GM18858 (cell line): Measurements from ENCODE around the gene SLC13A3.

ENCODE experiments used
- ATAC-seq: cut with Tn5 transposase; IDR thresholded peaks from one replicate; pipeline ENCODE4 v1.9.1; 2021; ENCODE audit not compliant: unreplicated experiment

SLC13A3 gene

DNA sequence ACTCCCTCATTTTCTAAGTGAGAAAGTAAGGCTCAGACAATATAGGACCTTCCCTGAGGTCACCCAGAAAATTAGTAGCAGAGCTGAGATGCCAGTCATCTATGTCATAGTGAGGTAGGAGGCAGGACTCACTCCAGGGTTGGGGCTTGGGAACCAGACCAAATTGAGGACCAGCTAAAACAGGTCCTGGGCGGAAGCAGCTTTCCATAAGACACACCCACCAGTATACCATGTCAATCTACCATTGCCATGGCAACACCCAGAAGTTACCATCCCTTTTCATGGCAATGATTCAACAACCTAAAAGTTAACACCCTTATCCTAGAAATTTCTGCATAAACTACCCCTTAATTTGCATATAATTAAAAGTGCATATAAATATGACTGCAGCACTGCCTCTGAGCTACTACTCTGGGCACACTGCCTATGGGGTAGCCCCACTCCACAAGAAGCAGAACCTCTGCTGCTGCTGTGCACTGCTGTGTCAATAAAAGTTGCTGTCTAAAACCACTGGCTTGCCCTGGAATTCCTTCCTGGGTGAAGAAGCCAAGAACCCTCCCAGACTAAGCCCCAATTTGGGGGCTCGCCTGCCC, 70.5 kb downstream of the SLC13A3 start:
- ATAC-seq: no peak

DNA sequence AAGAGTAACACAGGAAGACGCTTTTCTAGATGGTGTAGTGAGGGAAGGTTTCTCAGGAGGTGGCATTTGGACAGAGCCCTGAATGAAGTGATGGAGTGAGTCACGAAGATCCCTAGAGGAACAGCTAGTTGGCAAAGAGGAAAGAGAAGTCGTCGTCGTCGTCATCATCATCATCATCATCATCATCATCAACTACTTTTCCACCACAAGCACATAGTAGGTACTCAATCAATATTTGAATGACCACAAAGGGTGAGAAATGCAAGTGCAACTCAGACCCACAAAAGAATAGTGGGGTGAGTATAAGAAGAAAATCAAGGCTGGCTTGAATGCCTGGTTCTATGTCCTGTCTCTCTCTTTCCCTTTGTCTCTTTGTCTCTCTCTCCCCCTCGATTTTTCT, 72.5 kb downstream of the SLC13A3 start:
- no peak for ATAC-seq

DNA sequence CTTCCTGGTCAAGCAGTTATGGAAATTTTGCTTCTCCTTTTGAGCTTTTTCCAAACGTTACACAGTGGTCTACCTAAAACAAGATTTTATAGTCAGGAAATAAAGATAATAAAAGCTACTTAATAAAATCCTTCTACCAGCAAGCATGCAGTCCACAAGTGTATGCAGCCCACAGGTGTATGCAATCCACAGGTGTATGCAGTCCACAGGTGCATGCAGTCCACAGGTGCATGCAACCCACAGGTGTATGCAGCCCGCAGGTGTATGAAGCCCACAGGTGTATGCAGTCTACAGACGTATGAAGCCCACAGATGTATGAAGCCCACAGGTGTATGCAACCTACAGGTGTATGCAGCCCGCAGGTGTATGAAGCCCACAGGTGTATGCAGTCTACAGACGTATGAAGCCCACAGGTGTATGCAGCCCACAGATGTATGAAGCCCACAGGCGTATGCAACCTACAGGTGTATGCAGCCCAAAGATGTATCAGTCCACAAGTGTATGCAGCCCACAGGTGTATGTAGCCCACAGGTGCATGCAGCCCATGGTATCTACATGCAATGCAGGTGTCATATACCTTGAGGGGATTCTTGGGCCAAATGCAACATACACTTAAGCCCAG, 74.4 kb downstream of the SLC13A3 start:
- ATAC-seq: no peak

GRCh38 chr20:46575937-46576461, 75.3 kb downstream of the SLC13A3 start:
- ATAC-seq: no peak

DNA sequence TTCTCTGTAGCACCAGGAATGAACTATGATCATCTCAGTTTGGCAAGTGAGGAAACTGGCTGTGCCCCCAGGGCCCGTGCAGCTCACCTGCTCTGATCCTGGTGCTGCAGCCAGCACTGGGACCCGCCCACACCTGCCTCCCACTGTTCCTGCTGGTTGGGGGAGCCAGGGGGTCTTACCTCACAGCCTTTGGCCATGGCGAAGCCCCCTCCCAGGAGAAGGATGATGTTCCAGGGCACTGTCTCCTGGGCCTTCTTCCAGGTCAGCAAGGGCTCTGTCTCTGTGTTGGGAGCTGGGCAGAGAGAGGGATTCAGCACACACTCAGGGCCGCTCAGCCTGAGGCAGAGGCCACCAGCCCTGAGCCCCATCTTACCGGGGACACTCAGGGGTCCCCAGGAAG, 75.9 kb downstream of the SLC13A3 start:
- ATAC-seq: no peak

- no peak for ATAC-seq
Observed at GRCh38 chr20:46573788-46574584, 77.3 kb downstream of the SLC13A3 start.

GRCh38 chr20:46573234-46573633, 78.0 kb downstream of the SLC13A3 start:
- ATAC-seq: no peak

DNA sequence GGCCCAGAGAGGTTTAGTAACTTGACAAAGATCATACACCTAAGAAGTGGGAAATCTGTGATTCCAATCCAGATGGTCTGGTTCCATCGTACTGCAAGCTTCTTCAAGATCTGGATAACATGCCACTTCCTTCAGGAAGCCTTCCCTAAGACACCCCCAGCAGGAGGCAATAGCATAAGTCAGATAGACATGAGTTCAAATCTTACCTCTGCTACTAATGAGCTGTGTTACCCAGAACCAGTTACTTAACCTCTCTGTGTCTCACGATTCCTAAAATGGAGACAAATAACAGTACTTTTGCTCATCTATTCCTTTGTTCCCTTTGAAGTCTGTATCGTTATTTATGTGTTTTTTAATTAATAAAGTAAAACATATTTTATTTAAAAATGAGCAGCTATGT, 78.5 kb downstream of the SLC13A3 start:
- ATAC-seq: no peak

GRCh38 chr20:46572153-46572552, 79.1 kb downstream of the SLC13A3 start:
- ATAC-seq: no peak

GRCh38 chr20:46571418-46571817, 79.8 kb downstream of the SLC13A3 start:
- no peak for ATAC-seq

- no peak for ATAC-seq
Observed at GRCh38 chr20:46570956-46571355, 80.3 kb downstream of the SLC13A3 start.

GRCh38 chr20:46569961-46570360, 81.3 kb downstream of the SLC13A3 start:
- no peak for ATAC-seq

- ATAC-seq: no peak
Observed at GRCh38 chr20:46568570-46569129, 82.6 kb downstream of the SLC13A3 start.

- ATAC-seq: no peak
Observed at GRCh38 chr20:46566125-46566524, 85.1 kb downstream of the SLC13A3 start.

DNA sequence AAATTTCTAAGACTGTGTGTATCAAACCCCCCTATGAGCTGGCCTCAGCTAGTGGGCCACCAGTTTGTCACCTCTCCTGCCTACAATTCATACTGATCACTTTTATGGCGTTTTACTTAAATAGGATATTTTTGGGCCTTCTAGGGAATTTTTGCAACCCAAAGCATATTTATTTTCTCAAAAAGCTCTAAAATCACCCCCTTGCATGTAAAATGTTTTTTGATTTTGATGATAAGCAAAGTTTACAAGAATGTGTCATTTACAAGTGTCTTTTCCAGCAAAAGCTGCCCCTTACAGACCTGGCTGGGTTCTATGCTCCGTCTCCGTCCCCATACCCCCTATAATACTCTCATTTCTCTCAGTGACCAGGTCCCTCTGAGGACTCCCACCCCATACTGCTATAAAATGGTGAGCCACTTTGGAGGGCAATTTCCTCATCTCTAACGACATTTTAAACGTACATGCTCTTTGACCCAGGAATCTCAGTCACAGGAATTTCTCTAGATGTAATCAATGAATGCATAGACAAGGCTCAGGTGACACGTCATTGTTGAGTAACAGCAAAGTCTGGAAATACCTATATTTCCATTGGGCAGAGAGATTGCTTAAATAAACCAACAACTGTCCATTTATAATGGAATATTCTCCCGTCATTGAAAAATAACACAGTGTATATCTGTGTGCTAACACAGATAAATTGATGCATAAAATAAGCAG, 86.9 kb downstream of the SLC13A3 start:
- ATAC-seq: no peak

DNA sequence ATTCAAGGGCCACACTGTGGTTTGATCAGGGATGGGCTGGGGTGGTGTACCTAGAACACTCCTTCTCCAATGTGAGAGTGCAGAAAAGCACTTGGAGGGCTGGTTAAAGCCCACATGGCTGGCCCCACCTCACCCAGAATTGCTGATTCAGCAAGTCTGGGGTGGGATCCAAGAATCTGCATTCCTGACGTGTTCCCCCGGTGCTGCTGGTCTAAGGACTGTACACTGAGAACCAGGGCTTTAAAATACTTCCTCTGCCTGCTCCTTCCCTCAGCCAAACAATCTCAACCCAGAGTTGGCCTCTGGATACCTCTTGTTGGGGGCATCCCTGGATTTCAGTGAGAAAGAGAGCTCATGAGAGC, 87.4 kb downstream of the SLC13A3 start:
- ATAC-seq: no peak

DNA sequence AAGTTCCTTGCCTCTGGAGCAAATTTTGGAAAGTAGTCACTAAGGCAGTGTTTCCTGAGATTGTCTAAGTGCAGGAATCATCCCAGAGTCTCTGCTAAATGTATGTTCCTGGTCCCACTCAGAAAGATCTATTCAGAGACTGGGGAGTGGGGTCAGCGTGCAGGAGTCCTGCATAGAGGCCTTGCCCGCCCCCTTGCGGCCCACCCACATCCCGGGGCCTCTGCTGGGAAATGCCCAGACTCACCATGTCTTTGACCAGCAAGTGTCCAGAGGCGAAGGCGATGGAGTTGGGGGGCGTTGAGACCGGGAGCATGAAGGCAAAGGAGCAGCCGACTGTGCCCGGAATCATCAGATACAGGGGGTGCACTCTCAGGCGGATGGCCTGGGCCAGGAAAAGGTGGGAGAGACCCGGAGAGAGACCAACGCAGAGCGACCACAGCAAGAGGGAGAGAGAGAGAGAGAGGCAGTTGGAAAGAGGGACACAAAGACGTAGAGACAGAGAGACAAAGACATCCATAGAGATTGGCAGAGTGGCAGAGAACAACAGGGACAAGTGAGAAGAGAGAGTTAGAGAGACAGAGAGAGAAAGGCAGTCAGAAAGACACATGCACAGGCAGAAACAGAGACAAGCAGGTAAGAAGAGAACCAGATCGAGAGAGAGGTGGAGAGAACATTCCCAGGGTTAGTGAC, 87.9 kb downstream of the SLC13A3 start:
- ATAC-seq: no peak

DNA sequence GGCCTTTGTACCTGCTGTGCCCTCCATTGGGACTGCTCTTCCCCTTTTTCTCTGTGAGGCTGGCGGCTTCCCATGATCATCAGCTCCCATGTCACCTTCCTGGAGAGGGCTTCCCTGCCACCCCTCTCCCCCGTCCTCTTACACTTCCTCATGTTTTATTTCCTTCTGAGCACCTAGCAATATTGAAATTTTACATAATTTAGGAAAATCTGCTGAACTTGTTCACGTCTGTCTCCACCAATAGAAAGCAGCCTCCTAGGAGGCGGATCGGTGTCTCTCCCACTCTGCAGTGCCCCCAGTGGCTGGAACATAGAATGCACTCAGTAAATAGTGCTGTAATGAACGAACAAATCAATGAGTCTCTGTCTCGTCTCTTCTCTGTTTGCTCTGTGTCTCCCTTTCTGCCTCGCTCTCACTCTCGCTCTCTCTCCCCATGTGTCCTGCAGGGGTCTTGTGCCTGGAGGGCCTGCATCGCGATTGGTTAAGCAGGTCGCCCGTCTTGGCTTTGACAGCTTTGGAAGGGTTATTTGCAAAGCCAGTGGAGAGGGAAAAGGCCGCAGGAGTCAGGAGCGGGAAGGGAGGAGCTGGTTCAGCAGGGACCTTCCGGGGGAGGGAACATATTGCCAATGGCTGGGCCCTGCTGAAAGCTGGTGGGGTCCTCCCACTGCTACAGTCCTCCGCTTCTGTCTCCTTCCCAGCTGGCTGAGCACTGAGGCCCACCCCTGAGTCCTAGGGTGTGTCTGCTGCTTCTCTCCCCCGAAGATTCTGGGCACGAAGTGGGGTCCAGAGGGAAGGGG, 88.7 kb downstream of the SLC13A3 start:
- ATAC-seq: peak; percentile 55

DNA sequence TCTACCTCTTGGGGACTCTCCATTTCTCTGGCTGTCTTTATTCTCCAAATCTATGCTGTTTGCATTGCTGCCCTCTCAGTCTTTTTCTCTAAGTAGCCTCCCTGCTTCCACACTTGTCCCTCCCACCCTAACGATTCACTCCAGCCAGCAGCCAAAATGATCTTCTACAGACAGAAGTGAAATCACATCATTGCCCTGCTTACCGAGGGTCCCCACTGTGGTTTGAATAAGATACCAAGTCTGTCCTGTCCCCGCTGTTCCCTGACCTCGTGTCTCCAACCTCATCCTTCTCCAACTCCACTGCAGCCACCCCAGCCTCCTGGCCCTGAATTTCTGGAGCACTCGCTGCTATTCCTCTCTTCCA, 89.3 kb downstream of the SLC13A3 start:
- ATAC-seq: no peak
